ENCODE data around the gene MAGI3. TPM values are rescaled to one million over a fixed set of nuclear protein-coding genes. Genes with fewer than 3 reads are reported as not detected.

Gene MAGI3
- total RNA-seq, 2 donors from 2014 or later: 6.3 to 8.4 TPM

- ATAC-seq (no peak), DNase-seq (ENCODE audit: low spot score in 2 of 2) (no peak)
- peaks cover 0 to 2% of the 10 kb centered on the region in 2 donors for H3K9me3 Mint-ChIP-seq
- no peak overlapping the region for H3K27ac Mint-ChIP-seq
- H3K36me3 Mint-ChIP-seq: peaks cover under 1 to 1% of the 10 kb centered on the region in 2 donors
Observed at GRCh38 chr1:113517346-113517745, 127.0 kb downstream of the MAGI3 start.

DNA sequence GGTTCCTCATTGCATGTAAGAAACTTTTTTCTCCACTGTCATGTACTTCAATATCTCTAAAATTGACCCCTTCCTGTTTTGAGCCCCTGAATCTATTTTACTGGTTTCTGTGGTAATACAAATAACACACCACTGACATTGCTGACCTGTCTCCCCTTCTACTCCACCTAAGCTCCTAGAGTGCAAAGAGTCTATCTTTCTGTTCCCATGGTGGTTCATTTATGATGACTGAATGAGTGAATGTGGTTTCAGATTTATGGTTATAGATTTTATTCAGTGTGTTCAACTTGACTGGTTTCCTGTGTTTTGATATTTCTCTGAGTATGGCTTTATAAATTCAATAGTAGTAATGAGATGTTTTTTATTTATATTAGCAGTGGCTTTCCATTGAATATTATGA, 127.7 kb downstream of the MAGI3 start:
- H3K27ac Mint-ChIP-seq: no peak overlapping the region
- DNase-seq (ENCODE audit: low spot score in 2 of 2): no peak
- peak in 1 of 2 donors; percentile 53 for ATAC-seq
- H3K36me3 Mint-ChIP-seq: peaks cover 5 to 6% of the 10 kb centered on the region in 2 donors
- peaks cover under 1 to 6% of the 10 kb centered on the region in 2 donors for H3K9me3 Mint-ChIP-seq

- no peak overlapping the region for H3K27ac Mint-ChIP-seq
- ATAC-seq: no peak
- H3K9me3 Mint-ChIP-seq: peaks cover 7 to 13% of the 10 kb centered on the region in 2 donors
- peaks cover 12 to 13% of the 10 kb centered on the region in 2 donors for H3K36me3 Mint-ChIP-seq
- DNase-seq (ENCODE audit: low spot score in 2 of 2): no peak
Observed at GRCh38 chr1:113519556-113519955, 129.2 kb downstream of the MAGI3 start.

GRCh38 chr1:113530021-113530420, 139.7 kb downstream of the MAGI3 start:
- DNase-seq (ENCODE audit: low spot score in 2 of 2) (no peak), ATAC-seq (no peak)
- no peaks in the 10 kb centered on the region for H3K36me3 Mint-ChIP-seq
- no peak overlapping the region for H3K27ac Mint-ChIP-seq
- H3K9me3 Mint-ChIP-seq: peaks cover 0 to 5% of the 10 kb centered on the region in 2 donors

DNA sequence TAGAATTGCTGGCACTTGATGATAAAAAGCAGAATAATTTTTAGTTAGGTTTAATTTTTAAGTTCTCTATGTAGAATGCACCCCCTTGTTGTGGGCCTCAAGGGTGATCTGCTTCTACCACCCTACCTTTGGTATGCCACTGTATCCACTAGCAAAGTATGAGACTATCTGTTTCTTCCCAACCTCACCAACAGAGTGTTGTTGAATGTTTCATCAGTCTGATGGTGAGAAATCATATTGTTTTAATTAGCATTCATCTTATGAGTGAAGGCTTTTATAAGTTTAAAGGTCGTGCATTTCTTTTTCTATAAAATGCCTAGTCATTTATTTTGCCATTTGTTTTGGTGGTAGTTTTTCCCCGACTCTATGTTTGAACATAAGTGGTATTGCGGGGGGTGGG, 141.0 kb downstream of the MAGI3 start:
- H3K9me3 Mint-ChIP-seq: peaks cover 0 to 3% of the 10 kb centered on the region in 2 donors
- ATAC-seq (no peak), DNase-seq (ENCODE audit: low spot score in 2 of 2) (no peak)
- H3K36me3 Mint-ChIP-seq: no peaks in the 10 kb centered on the region
- H3K27ac Mint-ChIP-seq: no peak overlapping the region

DNA sequence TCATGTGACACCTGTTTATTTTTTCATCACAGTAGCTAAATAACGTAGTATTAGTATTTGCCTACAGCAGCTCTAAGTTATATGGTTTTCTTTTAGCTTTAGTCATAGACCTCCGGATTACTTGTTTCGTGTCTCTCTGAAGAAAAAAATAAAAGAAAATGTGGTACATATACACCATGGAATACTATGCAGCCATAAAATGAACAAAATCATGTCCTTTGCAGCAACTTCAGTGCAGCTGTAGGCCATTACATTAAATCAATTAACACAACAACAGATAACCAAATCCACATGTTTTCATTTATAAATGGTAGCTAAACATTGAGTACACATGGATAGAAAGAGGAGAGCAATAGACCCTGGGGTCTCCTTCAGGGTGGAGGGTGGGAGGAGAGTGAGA, 142.7 kb downstream of the MAGI3 start:
- no peaks in the 10 kb centered on the region for H3K36me3 Mint-ChIP-seq
- no peaks in the 10 kb centered on the region for H3K9me3 Mint-ChIP-seq
- DNase-seq (ENCODE audit: low spot score in 2 of 2): no peak
- H3K27ac Mint-ChIP-seq: no peak overlapping the region
- ATAC-seq: no peak

GRCh38 chr1:113534130-113534817, 144.0 kb downstream of the MAGI3 start:
- no peak for DNase-seq (ENCODE audit: low spot score in 2 of 2)
- ATAC-seq: no peak
- Mint-ChIP-seq H3K36me3 (no peaks in the 10 kb centered on the region), H3K9me3 (no peaks in the 10 kb centered on the region), H3K27ac (no peak overlapping the region)

DNA sequence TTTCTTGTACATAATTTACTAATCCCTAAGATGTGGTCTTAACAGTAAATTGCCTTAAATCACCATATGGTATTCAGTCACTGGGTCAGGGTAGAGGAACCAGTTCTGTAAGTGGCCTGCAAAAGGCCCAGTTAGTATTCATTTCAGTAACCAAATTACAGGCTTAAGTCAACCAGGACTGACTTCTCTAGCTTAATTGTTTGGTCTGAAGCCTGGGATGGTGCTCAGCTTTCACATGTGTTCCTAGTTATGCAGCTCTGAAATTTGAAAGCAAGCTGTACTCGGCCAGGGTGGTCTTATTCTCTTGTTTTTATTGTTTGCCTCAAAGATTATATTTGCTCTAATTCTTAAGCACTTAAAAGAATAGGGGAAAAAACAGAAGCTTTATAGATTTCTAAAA, 144.6 kb downstream of the MAGI3 start:
- no peak for DNase-seq (ENCODE audit: low spot score in 2 of 2)
- H3K36me3 Mint-ChIP-seq: no peaks in the 10 kb centered on the region
- no peaks in the 10 kb centered on the region for H3K9me3 Mint-ChIP-seq

DNA sequence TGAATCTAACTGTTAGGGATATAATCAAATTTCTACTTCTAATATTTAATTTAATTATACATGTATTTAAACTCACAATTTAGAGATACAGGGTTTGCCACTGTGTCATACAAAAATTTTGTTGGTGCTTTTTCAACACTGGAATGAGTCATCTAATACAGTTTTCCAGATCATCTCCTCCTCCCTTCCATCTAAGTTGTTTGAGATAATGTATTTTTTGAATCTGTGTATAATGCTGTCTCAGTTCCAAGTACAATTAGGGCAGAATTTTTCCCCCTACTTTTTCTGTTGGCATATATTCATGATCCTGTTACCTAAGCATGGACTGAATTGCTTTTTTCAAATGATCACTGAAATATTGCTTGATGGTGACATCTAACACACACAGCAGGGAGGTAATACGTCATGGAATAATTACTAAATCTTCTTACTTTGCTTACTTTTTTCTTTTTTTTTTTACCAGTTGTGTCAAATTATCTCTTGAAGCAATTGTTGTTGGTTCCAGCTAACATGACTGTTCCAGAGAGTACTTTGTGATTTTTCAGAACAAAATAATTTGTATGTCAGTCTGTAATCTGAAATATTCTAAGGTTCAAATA, 146.0 kb downstream of the MAGI3 start:
- ATAC-seq: no peak
- no peaks in the 10 kb centered on the region for H3K36me3 Mint-ChIP-seq
- H3K27ac Mint-ChIP-seq: no peak overlapping the region
- DNase-seq (ENCODE audit: low spot score in 2 of 2): no peak
- no peaks in the 10 kb centered on the region for H3K9me3 Mint-ChIP-seq

More for the DNA sequence above, 144.6 kb downstream of the MAGI3 start:
- H3K27ac Mint-ChIP-seq: no peak overlapping the region
- ATAC-seq: no peak

GRCh38 chr1:113538225-113538624, 147.9 kb downstream of the MAGI3 start:
- no peaks in the 10 kb centered on the region for H3K9me3 Mint-ChIP-seq
- no peak overlapping the region for H3K27ac Mint-ChIP-seq
- DNase-seq (ENCODE audit: low spot score in 2 of 2): no peak
- H3K36me3 Mint-ChIP-seq: no peaks in the 10 kb centered on the region
- no peak for ATAC-seq

DNA sequence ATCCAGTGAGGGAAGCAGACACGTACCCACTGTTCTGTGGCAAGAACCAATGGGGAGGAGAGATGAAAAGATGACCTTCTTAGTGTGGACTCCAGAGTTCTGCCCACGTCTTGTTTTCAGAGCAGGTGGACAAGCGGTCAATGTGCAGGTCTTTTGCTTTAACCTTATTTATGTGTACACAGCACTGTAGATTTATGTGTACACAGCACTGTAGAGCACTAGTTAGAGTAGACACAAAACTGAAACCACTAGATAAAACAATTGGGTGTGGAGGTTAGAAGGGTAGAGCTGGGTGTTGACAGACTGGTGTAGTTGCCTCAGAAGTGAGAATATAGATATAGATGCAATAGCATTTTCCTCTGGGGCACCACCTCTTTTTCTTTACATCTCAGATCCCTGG, 150.0 kb downstream of the MAGI3 start:
- DNase-seq (ENCODE audit: low spot score in 2 of 2): no peak
- Mint-ChIP-seq H3K9me3 (no peaks in the 10 kb centered on the region), H3K36me3 (no peaks in the 10 kb centered on the region), H3K27ac (no peak overlapping the region)
- no peak for ATAC-seq

DNA sequence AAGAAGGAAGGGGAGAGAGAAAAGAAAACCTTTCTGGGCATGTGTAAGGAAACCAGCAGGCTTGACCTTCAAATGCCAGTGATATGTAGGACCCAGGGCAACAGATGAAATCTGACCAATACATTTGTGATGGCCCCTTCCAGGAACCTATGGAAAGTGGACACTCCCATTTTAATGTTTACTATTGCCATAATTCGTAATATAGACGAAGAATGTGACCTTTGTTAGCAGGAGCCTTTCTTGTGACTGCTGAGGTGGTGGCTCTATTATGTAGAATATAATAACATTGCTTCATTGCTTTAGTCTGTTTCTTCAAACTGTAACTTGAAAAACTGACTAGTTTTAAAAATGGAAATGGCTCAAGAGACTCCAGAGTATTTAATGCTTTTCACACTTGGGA, 150.8 kb downstream of the MAGI3 start:
- no peaks in the 10 kb centered on the region for H3K36me3 Mint-ChIP-seq
- DNase-seq (ENCODE audit: low spot score in 2 of 2) (no peak), ATAC-seq (no peak)
- H3K9me3 Mint-ChIP-seq: no peaks in the 10 kb centered on the region
- H3K27ac Mint-ChIP-seq: no peak overlapping the region

DNA sequence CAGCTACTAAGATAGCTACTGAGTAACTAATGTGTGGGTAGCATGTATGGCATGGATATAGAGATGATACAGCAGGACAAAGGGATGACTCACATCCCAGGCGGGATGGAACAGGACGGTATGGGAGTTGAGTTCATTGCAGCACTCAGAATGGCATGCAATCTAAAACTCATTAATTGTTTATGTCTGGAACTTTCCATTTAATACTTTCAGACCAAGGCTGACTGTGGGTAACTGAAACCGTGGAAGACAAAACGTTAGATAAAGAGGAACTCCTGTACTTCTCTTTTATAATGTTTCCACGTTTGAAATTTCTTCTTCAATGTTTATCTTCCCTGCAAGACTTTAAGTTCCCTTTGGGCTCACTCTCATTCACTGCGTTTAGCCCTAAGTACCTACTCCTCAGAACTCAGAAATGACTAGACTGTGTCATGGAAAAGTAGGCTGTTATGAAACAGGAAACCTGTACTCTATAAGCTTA, 151.9 kb downstream of the MAGI3 start:
- ATAC-seq (no peak), DNase-seq (ENCODE audit: low spot score in 2 of 2) (no peak)
- Mint-ChIP-seq H3K36me3 (no peaks in the 10 kb centered on the region), H3K27ac (no peak overlapping the region), H3K9me3 (no peaks in the 10 kb centered on the region)

- Mint-ChIP-seq H3K9me3 (no peaks in the 10 kb centered on the region), H3K36me3 (no peaks in the 10 kb centered on the region), H3K27ac (no peak overlapping the region)
- ATAC-seq (no peak), DNase-seq (ENCODE audit: low spot score in 2 of 2) (no peak)
Observed at GRCh38 chr1:113543110-113543509, 152.8 kb downstream of the MAGI3 start.

DNA sequence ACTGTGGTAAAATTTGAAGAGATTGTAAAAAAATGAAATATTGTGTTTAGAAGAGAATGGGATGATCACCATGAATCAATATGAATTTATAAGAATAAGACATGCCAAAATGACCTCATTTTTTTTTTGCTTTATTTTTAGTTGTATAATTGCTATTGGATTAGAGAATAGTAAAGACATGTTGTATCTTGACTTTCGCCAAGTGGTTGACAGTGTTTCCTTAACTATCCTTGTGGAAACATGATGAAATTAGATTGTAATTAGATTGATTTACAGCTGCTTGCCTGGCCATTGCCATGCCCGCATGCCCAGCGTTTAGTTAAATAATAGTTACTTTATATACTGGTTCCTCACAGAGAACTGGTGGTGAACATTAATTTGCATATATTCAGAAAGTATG, 154.9 kb downstream of the MAGI3 start:
- no peak for ATAC-seq
- no peak for DNase-seq (ENCODE audit: low spot score in 2 of 2)
- no peak overlapping the region for H3K27ac Mint-ChIP-seq
- H3K9me3 Mint-ChIP-seq: peaks cover 0 to 8% of the 10 kb centered on the region in 2 donors
- H3K36me3 Mint-ChIP-seq: no peaks in the 10 kb centered on the region

DNA sequence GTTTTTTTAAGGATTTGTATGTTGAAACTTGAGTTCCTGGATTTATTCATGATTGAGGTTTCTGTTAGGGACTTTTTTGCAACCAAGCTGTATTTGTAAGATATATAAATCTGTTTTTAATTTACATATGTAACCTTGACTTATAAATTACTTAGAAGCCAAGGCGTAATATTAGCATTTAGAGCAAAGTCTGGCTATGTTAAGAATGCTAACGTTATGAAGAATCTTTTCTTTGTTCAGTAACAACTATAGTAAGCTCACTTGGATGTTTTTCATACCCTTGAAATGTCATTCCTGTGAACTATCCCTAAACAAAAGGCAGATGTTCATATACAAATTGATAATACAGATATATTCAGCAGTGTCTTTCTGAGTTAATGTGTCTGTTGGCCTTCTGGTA, 155.3 kb downstream of the MAGI3 start:
- no peak for DNase-seq (ENCODE audit: low spot score in 2 of 2)
- Mint-ChIP-seq H3K27ac (no peak overlapping the region), H3K9me3 (peaks cover 0 to 8% of the 10 kb centered on the region in 2 donors), H3K36me3 (no peaks in the 10 kb centered on the region)
- ATAC-seq: no peak

DNA sequence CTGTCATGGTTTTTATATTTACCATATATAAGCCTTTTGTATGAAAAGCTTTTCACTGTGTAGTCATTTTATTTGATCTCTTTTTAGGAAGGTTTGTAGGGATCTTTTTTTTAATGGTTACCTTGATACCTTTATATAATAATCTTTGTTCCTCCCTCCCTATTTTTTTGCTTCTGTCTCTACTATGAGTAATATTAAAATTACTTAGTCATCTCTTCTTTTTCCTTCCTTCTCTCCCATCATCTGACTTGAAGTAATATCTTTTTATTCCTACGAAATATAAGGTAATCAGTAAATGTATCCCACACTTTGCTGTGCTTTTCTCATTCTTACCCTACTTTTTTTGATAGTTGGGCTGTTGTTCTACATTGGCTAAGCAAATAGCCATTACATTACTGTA, 161.4 kb downstream of the MAGI3 start:
- Mint-ChIP-seq H3K9me3 (peaks cover 0 to 25% of the 10 kb centered on the region in 2 donors), H3K27ac (no peak overlapping the region), H3K36me3 (peaks cover 13 to 20% of the 10 kb centered on the region in 2 donors)
- DNase-seq (ENCODE audit: low spot score in 2 of 2): no peak
- no peak for ATAC-seq

DNA sequence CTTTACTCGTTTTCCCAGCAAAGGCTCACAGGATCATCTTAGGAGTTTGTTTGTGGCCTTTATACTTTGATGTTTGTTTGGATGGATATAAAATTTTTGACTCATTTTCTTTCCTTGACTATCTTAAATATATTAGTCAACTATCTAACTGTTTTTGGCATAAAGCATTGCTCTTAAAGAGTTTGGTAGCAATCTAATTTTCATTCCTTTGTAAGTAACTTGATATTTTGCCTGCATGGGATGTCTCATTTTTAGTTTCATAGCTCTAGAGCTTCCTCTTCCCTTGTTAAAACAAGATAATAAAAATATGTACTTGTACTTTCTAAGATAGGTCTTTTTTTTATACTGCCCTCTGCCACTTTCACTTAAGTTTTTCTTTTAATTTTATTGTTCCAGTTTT, 161.9 kb downstream of the MAGI3 start:
- Mint-ChIP-seq H3K9me3 (peaks cover 0 to 25% of the 10 kb centered on the region in 2 donors), H3K27ac (no peak overlapping the region), H3K36me3 (peaks cover 13 to 20% of the 10 kb centered on the region in 2 donors)
- DNase-seq (ENCODE audit: low spot score in 2 of 2) (no peak), ATAC-seq (no peak)

Data from activated naive CD4-positive, alpha-beta T cell treated with anti-CD3 and anti-CD28 coated beads, Interleukin-2, amount 50 U/mL, for 72 hours (primary cell).